GM18502 (cell line): Measurements from ENCODE around the gene OTOG.

Source experiments
- ATAC-seq: cut with Tn5 transposase; IDR thresholded peaks from one replicate; pipeline ENCODE4 v1.9.1; 2021; ENCODE audit warnings: mild to moderate bottlenecking; ENCODE audit not compliant: unreplicated experiment, poor library complexity

The OTOG gene

GRCh38 chr11:17547051-17547577 lies at the start of gene OTOG:
OTOG (plus strand) TSS chr11:17547259; CDS start chr11:17547373, 114 bp downstream.
- no peak for ATAC-seq

- no peak for ATAC-seq
Measured at GRCh38 chr11:17498058-17498457, 49.0 kb upstream of the OTOG start.

DNA sequence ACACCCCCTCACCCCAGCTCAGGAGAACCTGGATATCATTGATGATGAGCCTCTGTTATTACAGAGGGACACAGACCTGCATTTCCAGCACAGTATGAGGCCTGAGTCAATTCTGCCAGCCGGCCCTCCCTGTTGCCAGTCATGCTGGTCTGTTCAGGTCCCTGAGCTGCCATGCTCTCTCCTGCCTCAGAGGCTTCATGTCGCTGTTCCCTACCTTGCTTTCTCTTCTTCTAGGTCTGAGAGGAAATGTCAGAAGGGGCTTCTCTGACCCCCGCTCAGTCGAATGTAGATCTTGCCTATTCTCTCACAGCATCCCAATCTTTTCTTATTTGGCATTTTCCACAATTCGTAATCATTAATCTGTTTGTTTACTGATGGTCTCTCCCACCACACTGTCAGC lies 48.6 kb upstream of the OTOG start:
- no peak for ATAC-seq

DNA sequence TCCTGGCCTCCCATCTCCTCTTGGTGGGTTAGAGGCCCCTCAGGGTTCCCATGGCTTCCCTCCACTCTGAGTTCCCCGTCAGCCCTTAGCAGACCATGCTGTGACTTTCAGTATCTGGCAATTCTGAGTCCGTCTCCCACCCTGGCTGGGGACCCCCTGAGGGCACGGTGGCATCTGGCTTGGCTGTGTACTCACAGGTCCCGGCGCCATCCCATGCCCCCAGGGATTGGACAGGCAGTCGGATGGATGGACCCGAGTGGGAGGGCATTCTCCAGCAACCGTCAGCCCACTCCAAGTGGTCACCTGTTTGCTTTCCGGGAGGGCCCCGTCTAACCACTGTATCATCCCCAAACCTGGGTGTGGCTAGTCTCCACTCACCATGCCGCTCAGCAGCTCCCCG lies 46.4 kb upstream of the OTOG start:
- no peak for ATAC-seq

DNA sequence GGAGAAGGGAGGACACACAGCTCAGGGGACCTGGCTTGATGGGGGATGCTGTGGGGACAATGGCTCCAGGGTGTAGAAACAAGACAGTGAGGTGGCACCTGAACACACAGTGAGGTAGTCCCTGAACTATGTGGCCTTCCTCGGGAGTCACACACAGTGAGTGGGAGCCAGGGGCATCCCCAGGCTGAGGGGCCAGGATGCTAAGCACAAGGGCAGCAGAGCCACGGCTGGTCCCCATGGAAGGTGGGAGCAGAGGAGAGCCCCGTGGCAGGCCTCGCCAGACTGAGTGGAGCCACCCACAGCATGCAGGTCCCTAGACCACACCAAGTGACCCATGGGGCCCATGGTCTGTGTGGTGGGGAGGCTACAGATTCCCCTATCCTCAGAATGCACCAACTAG lies 44.4 kb upstream of the OTOG start:
- ATAC-seq, result no peak

DNA sequence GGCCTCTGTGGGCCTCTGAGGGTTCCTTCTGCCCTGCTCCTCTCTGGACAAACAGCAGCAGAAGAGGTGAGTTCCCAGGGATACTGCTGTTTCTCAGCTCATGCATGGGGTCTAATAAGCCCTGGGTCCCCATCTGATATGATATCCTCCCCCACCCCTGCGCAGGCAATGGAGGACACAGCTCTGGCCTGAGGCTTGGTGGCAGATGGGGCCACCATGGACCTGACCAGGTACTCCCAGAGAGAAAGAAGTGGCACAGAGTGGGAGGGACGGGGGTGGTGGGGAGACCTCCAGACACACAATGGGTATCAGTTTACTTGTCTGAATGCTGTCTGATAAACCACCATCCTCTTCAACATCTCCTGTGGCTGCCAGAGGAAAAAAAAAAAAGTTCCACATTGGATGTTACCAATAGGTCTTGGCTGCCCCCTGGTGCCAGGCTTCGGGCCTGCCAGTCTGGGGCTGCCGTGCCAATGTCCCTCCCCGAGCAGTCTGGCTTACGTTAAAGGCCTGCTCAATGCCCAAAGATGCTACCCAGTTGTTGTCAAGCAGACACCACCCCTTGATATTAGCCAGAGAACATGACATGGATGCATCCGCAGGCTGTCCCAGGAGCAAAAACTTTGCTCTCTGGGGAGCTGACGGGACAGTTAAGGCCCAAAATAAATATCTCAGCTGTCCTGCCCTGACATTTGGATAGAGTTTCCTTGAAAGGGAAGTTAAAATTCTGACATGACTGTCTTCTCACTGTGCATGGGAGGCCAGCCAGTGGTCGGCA lies 42.5 kb upstream of the OTOG start:
- ATAC-seq, result no peak

DNA sequence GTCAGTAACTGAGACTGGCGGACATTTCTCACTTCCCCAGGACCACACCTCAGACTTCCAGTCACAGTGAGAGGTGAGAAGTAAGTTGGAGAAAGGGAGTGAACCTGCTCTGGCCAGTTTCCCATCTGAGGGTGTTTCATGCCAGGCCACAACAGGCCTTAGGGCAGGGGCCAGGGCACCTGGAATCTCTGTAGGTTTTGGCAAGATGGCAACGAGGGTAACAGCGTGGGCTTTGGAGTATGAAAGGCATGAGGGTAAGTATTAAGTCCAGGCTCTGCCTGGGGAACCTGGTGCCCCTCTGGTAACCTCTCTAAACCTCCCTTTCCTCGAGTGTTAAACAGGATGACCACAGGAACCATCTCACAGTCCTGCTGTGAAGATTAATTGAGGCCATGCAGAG lies 41.9 kb upstream of the OTOG start:
- no peak for ATAC-seq

DNA sequence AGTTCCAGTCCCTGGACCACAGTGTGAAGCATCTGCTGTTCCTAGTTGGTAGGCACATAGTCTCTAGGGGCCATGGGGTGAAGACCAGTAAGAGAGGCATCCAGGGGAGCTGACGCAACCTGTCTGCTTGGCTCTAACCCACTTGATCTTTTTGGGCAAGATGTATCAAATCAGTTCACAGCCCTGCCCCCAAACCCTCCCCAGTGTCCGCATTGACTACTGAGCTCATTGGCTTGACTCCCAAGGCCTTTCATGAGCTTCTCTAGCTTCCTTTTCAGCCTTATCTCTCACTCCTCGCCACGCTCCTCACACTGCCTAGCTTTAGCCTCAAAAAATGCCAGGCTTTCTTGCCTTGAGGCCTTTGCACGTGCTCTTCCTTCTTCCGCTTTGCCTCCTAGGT lies 40.7 kb upstream of the OTOG start:
- ATAC-seq, result no peak

DNA sequence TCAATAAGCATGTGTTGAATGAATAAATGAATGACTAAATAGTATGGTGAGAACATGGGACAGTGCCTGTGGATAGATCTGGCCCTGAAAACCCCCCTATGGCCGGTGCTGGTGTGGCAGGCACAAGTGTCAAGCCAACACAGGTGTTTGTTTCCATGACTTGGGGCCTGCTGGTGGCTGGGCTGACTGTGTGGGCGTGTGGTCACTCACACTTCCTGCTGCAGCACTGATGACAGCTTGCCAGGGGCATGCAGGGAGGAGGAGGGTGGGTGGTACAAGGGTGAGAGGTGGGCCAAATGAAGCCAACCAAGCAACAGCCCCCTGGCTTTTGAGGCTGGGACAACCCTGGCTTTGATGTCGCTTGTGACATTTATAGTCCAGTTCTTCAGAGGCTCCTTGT lies 40.1 kb upstream of the OTOG start:
- peak; percentile 48 for ATAC-seq

DNA sequence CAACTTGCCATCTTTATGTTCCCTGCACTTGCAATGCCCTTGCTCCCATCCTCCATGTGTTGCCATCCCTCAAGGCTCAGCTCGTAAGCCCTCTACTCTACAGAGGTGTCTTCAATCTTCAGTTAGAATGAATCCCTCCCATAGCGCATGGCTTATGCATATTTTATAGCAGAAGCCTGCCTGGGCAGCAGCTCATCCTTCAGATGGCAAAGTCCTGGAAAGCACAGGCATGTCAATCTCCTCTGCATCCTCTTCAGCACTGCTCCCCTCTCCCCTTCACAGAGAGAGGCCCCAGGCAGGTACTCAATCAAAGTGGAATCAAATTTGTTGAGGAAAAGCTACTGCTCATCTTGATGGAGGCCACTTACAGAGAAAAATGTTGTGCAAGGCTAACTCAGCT lies 39.3 kb upstream of the OTOG start:
- no peak for ATAC-seq

DNA sequence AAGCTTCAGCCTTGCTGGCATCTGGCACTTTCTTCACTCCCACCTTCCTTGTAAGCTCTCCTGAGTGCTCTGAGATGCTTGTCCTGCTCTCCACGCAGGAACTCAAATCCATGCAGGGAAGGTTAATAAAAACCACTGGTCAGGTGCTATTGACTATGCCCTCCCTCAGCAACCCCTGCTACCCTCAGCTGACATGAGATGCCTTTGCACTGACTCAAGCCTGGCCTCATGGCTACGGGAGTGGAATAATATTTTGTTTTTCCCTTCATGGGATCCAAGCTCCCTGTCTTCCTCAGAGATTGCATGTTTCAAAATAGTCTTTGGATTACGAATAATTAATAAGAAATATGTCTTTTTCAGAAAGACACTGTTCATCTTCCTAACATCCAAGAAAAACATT lies 38.8 kb upstream of the OTOG start:
- ATAC-seq, result no peak

DNA sequence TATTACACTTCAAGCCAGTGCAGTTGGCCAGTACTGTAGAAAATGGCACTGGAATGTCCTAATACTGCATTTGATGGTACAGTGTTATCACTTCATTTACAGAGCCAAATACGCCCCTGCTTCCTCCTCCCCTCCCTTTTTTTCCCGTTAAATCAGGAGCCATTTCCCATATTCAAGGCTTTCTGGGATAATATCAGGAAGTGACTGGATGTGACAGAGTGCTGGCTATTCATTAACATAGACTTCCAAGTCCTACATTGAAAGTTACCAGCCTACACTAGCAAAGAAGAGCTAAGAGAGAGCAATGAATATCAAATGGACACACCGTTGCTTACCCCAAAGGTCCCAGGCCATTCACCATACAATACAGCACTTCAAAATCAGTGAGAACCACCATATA lies 38.3 kb upstream of the OTOG start:
- ATAC-seq, result no peak

GRCh38 chr11:17510507-17511206 lies 36.4 kb upstream of the OTOG start:
- ATAC-seq, result no peak

- ATAC-seq, result no peak
Measured at GRCh38 chr11:17511571-17511970, 35.5 kb upstream of the OTOG start.

DNA sequence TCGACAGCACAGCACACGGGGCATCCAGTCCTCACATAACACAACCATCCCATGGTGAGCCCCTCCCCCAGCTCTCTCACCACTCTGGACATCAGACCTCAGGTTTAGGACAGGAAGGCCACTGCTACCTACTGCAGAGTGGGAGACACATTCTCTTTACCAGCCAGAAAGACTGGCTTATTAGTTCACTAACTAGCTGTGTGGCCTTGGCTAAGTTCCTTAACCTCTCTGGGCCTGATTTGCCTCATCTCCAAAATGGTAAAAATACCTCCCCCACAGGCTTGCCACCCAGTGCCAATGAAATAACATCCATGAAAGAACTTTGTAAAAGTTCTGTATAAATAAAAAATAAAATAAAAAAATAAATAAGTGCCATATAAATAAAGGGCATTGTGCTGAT lies 35.0 kb upstream of the OTOG start:
- ATAC-seq, result no peak

GRCh38 chr11:17513853-17514252 lies 33.2 kb upstream of the OTOG start:
- no peak for ATAC-seq

DNA sequence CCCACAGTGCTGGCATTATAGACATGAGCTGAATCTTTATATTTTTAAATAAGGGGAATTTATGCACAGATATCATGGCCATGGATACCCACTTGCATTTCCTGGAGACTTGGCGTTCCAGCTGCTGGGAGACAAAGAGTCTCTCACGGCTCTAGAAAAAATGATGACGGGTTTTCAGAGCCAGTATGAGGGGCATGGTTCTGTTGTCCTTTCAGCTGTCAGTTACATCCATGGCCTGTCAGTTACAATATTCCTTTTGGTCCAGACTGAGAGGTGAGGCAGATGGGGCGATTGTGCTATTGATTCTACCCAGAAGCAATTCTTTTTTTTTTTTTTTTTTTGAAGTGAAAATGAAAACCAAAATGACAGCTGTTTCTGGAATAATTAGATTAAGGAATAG lies 32.6 kb upstream of the OTOG start:
- ATAC-seq, result no peak

DNA sequence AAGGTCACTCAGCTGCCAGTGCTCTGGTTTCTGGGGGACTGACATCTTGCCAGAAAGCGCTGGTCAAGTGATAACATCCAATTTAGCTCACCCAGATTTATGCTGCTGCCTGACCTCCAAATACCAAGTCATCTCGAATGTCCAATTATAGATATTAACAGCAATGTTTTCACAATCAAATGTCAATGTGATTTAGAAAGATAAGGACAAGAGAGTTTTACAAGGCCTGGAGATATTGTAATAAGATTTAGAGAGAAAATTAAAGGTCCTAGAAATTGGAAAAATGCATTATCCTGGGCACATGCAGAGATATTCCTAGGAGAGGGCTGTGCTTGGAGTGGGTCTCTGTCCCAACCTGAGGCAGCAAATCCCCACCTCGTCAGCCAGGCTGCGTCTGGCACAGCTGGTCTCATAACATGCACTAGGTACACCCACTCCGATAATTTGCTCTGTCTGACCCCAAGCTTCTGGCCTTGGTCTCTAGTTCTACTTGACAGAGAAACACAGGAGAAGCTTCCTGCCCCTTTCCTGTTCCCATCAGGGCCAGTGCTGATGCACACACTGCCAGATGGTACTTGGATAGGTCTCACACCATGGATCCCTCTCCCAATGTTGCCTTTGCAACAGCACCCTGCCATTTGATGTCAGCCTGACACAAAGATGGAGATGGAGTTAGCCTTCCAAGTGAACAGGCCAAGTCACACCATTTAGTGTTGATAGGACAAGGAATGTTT lies 31.4 kb upstream of the OTOG start:
- ATAC-seq, result no peak

GRCh38 chr11:17516551-17517150 lies 30.4 kb upstream of the OTOG start:
- ATAC-seq, result no peak

- no peak for ATAC-seq
Measured at GRCh38 chr11:17517186-17517585, 29.9 kb upstream of the OTOG start.

DNA sequence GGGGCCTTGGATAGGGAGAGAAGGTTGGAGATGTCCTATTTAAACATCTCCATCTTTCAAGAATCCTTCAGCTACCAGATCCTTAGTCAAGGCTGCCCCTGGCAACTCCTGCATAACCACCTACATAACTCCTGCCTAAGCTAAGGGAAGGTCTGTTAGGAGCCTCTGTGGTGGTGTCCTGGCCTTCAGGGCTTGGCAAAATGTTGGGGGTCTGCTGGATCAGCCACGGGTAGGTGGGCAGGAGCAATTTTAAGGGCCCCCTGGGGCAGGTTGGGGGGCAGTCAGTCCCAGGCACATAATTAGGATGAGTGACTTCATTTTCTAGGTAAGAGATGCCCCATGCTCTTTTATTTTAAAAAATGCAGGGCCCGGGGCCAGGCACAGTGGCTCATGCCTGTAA lies 28.7 kb upstream of the OTOG start:
- no peak for ATAC-seq
